Liver (tissue), 9 donors: Measurements from ENCODE around the gene TMEM178B. TPM values are rescaled to one million over a fixed set of nuclear protein-coding genes. Genes with fewer than 3 reads are reported as not detected.

ENCODE experiments used
- DNase-seq: peaks from one replicate; pipeline ENCODE4 v3.0.0-alpha.2; 2017; ENCODE audit warnings: low spot score
- H3K27ac ChIP-seq, 2 donors: one replicate each; pipeline ENCODE4 v1.7.0; 2013; ENCODE audit warnings: inconsistent platforms in 2 of 2, low read length in 2 of 2, control low read depth in 1 of 2, low read depth in 1 of 2, mild to moderate bottlenecking in 1 of 2
- H3K27me3 ChIP-seq, 4 donors: one replicate each; pipeline versions ENCODE4 v1.6.1 to v1.7.0; 2013; ENCODE audit warnings: low read length in 3 of 4, inconsistent platforms in 1 of 4, mild to moderate bottlenecking in 1 of 4, moderate library complexity in 1 of 4; ENCODE audit not compliant: control insufficient read depth in 4 of 4, insufficient read depth in 4 of 4
- H3K36me3 ChIP-seq, 4 donors: one replicate each; pipeline versions ENCODE4 v1.6.1 to v1.7.0; 2013; ENCODE audit warnings: low read length in 3 of 4, mild to moderate bottlenecking in 3 of 4, low read depth in 1 of 4, moderate library complexity in 1 of 4; ENCODE audit not compliant: control insufficient read depth in 4 of 4, insufficient read depth in 3 of 4
- H3K4me1 ChIP-seq, 4 donors: one replicate each; pipeline versions ENCODE4 v1.6.1 to v1.7.0; 2013; ENCODE audit warnings: low read length in 3 of 4, mild to moderate bottlenecking in 3 of 4, moderate library complexity in 1 of 4; ENCODE audit not compliant: control insufficient read depth in 4 of 4, insufficient read depth in 4 of 4
- H3K4me3 ChIP-seq, 3 donors: one replicate each; pipeline versions ENCODE4 v1.6.1 to v1.7.0; 2013; ENCODE audit warnings: low read length in 3 of 3, control low read depth in 1 of 3, low read depth in 1 of 3, mild to moderate bottlenecking in 1 of 3
- H3K9ac ChIP-seq, 2 donors: one replicate each; pipeline ENCODE4 v1.7.0; 2013; ENCODE audit warnings: low read length in 2 of 2, mild to moderate bottlenecking in 2 of 2, moderate library complexity in 2 of 2, control low read depth in 1 of 2, low read depth in 1 of 2
- H3K9me3 ChIP-seq, 4 donors: one replicate each; pipeline versions ENCODE4 v1.6.1 to v1.7.0; 2013; ENCODE audit warnings: low read length in 3 of 4; ENCODE audit not compliant: control insufficient read depth in 4 of 4
- ATF3 ChIP-seq: IDR thresholded peaks from 2 replicates; pipeline ENCODE4 v1.6.1; 2016; ENCODE audit warnings: antibody characterized with exemption
- CTCF ChIP-seq: fragments of 150-350 bp; IDR thresholded peaks from 2 replicates; pipeline ENCODE4 v1.5.1; 2017; ENCODE audit warnings: improper control_type of control experiment, low read depth, low read length; ENCODE audit not compliant: missing input control
- EGR1 ChIP-seq, 2 donors: IDR thresholded peaks; 2 replicates each; pipeline ENCODE4 v1.6.1; 2016 to 2018; ENCODE audit warnings: antibody characterized with exemption in 2 of 2, low read depth in 2 of 2
- FOXA1 ChIP-seq: IDR thresholded peaks from 2 replicates; pipeline ENCODE4 v1.6.1; 2016; ENCODE audit warnings: antibody characterized with exemption
- FOXA2 ChIP-seq: IDR thresholded peaks from 2 replicates; pipeline ENCODE4 v1.6.1; 2016; ENCODE audit warnings: antibody characterized with exemption
- GABPA ChIP-seq, 2 donors: IDR thresholded peaks in 1 of 2; conservative IDR thresholded peaks in 1 of 2; 2 replicates each; pipeline ENCODE4 v1.6.1; 2016; ENCODE audit warnings: antibody characterized with exemption in 2 of 2, mild to moderate bottlenecking in 1 of 2, moderate library complexity in 1 of 2
- HNF4A ChIP-seq, 2 donors: conservative IDR thresholded peaks; 2 replicates each; pipeline ENCODE4 v1.6.1; 2016; ENCODE audit warnings: antibody characterized with exemption in 2 of 2, mild to moderate bottlenecking in 2 of 2
- HNF4G ChIP-seq: IDR thresholded peaks from 2 replicates; pipeline ENCODE4 v1.6.1; 2016; ENCODE audit warnings: antibody characterized with exemption
- JUND ChIP-seq, 2 donors: IDR thresholded peaks; 2 replicates each; pipeline ENCODE4 v1.6.1; 2016; ENCODE audit warnings: antibody characterized with exemption in 2 of 2
- MAX ChIP-seq: IDR thresholded peaks from 2 replicates; pipeline ENCODE4 v1.6.1; 2016; ENCODE audit warnings: antibody characterized with exemption
- NR2F2 ChIP-seq: IDR thresholded peaks from 2 replicates; pipeline ENCODE4 v1.6.1; 2016; ENCODE audit warnings: antibody characterized with exemption
- RAD21 ChIP-seq, 2 donors: IDR thresholded peaks; 2 replicates each; pipeline ENCODE4 v1.6.1; 2016; ENCODE audit warnings: antibody characterized with exemption in 2 of 2, mild to moderate bottlenecking in 2 of 2
- REST ChIP-seq: IDR thresholded peaks from 2 replicates; pipeline ENCODE4 v1.6.1; 2016; ENCODE audit warnings: antibody characterized with exemption, mild to moderate bottlenecking
- RXRA ChIP-seq, 2 donors: IDR thresholded peaks; 2 replicates each; pipeline ENCODE4 v1.6.1; 2017 to 2018; ENCODE audit warnings: antibody characterized with exemption in 2 of 2, mild to moderate bottlenecking in 1 of 2
- SP1 ChIP-seq: IDR thresholded peaks from 2 replicates; pipeline ENCODE4 v1.6.1; 2018; ENCODE audit warnings: antibody characterized with exemption, mild to moderate bottlenecking
- TAF1 ChIP-seq: conservative IDR thresholded peaks from 2 replicates; pipeline ENCODE4 v1.6.1; 2016; ENCODE audit warnings: antibody characterized with exemption, mild to moderate bottlenecking
- YY1 ChIP-seq: IDR thresholded peaks from 2 replicates; pipeline ENCODE4 v1.6.1; 2016; ENCODE audit warnings: antibody characterized with exemption, mild to moderate bottlenecking
- ZBTB33 ChIP-seq: IDR thresholded peaks from 2 replicates; pipeline ENCODE4 v1.6.1; 2016; ENCODE audit warnings: antibody characterized with exemption
- WGBS: extraction: QIAGEN DNeasy Blood & Tissue Kit; methylation state at CpG from one replicate; pipeline ENCODE4 v1.1.7; 2013; 5-methylcytosine and 5-hydroxymethylcytosine counted together
- polyA plus RNA-seq, 2 donors: library from polyadenylated mRNA; stranded (reverse) in 1 of 2; unstranded in 1 of 2; fragments of 200-250 nt in 1 of 2; fragments of >200 nt in 1 of 2; fragmentation: Nextera tagmentation in 1 of 2; extraction: Ambion mirVana in 1 of 2; gene quantifications; one replicate each; pipeline versions ENCODE4 v1.2.1 to v1.2.3, GENCODE V29; 2013 to 2015
- total RNA-seq, 2 donors: library from RNA; depleted of rRNA; stranded (reverse); fragments of >200 nt; gene quantifications; one replicate each; pipeline ENCODE4 v1.2.3, GENCODE V29; 2014
- donor health status: healthy.
- donor health status: healthy.
- donor health status: healthy.
- donor health status: healthy.
- donor health status: healthy.

The TMEM178B gene
- total and polyA plus RNA-seq, 4 donors: under 0.01 to 0.02 (median under 0.01) TPM; not detected in 1

- Histone ChIP-seq H3K9ac (no peak overlapping the region), H3K4me1 (peaks cover 0 to 8% (median 3%) of the 10 kb centered on the region in 4 donors), H3K4me3 (no peak overlapping the region), H3K27me3 (no peaks in the 10 kb centered on the region), H3K27ac (peak overlapping the region; percentile 72 to 92), H3K36me3 (no peaks in the 10 kb centered on the region), H3K9me3 (no peaks in the 10 kb centered on the region)
- peak in 1 of 2 donors; percentile 13 for TF ChIP-seq GABPA (IDR thresholded peaks at IDR 0.05 in 1 of 2, conservative IDR thresholded peaks at IDR 0.05 in 1 of 2)
- TF ChIP-seq JUND (IDR thresholded peaks at IDR 0.05): peak; percentile 54 to 57
- no peak for TF ChIP-seq NR2F2
- peak; percentile 16 to 53 for TF ChIP-seq RXRA (IDR thresholded peaks at IDR 0.05)
- peak; percentile 67 for TF ChIP-seq SP1
- TF ChIP-seq EGR1 (IDR thresholded peaks at IDR 0.05; ENCODE audit: low read depth in 2 of 2): no peak
- TF ChIP-seq ZBTB33: peak; percentile 32
- peak; percentile 46 for TF ChIP-seq YY1
- peak; percentile 16 to 39 for TF ChIP-seq RAD21 (IDR thresholded peaks at IDR 0.05)
- TF ChIP-seq HNF4G: peak; percentile 12
- TF ChIP-seq MAX: peak; percentile 64
- TF ChIP-seq HNF4A (conservative IDR thresholded peaks at IDR 0.05): peak; percentile 59 to 71
- peak; percentile 95 for TF ChIP-seq FOXA2
- no peak for TF ChIP-seq CTCF
- peak; percentile 82 for TF ChIP-seq FOXA1
- TF ChIP-seq ATF3: no peak
- TF ChIP-seq REST: peak; percentile 48
- TF ChIP-seq TAF1: no peak
- DNase-seq: no peak
- 59% methylated on average over 14 of the region's 14 CpGs for WGBS
Measured at GRCh38 chr7:141042222-141043193, 31.4 kb upstream of the TMEM178B start.
